A673 (cell line): ENCODE data around the gene CDH4. TPM values are rescaled to one million over a fixed set of nuclear protein-coding genes. Genes with fewer than 3 reads are reported as not detected.

Source experiments
- BruUV-seq: library from RNA; stranded (reverse); fragments of 400-500 nt; replicated peaks from 2 replicates; lab custom pipeline; 2021; lab: Mats Ljungman, UMichigan
- CTCF ChIA-PET: fragments of 300-600 bp; sonication (Branson Sonifier 250); formaldehyde crosslinking; loops from one replicate; lab custom pipeline; 2022; ENCODE audit warnings: antibody characterized with exemption; lab: Charles Lee
- POLR2A ChIA-PET: fragments of 300-600 bp; sonication (Branson Sonifier 250); formaldehyde crosslinking; loops from one replicate; lab custom pipeline; 2022; ENCODE audit warnings: antibody characterized with exemption; ENCODE audit not compliant: low non-redundant PET; lab: Charles Lee
- DNase-seq: peaks from one replicate; pipeline ENCODE4 v3.0.0-alpha.2; 2015; ENCODE audit warnings: low spot score
- H3K27ac ChIP-seq: fragments of 200-600 bp; sonication (generic); 2 replicates; pipeline ENCODE4 v1.5.1; 2016; ENCODE audit warnings: mixed run types, low read depth, mild to moderate bottlenecking, mixed read lengths, antibody characterized with exemption, low read length; ENCODE audit not compliant: poor library complexity, severe bottlenecking
- H3K27me3 ChIP-seq: fragments of 200-600 bp; sonication (generic); replicated peaks from 2 replicates; pipeline ENCODE4 v1.6.1; 2017; ENCODE audit warnings: mixed run types, low read depth, mild to moderate bottlenecking, mixed read lengths, antibody characterized with exemption, low read length; ENCODE audit not compliant: insufficient read depth, poor library complexity
- H3K36me3 ChIP-seq: fragments of 200-600 bp; sonication (generic); 2 replicates; pipeline ENCODE4 v1.6.1; 2016; ENCODE audit warnings: mixed run types, mild to moderate bottlenecking, mixed read lengths, antibody characterized with exemption, low read length; ENCODE audit not compliant: insufficient read depth, poor library complexity, severe bottlenecking
- H3K4me1 ChIP-seq: fragments of 200-600 bp; sonication (generic); 2 replicates; pipeline ENCODE4 v1.6.1; 2017; ENCODE audit warnings: mixed run types, mild to moderate bottlenecking, mixed read lengths, antibody characterized with exemption, low read length; ENCODE audit not compliant: insufficient read depth, poor library complexity, severe bottlenecking
- H3K4me3 ChIP-seq: fragments of 200-600 bp; sonication (generic); 2 replicates; pipeline ENCODE4 v1.5.1; 2016; ENCODE audit warnings: low read depth, mixed run types, mild to moderate bottlenecking, mixed read lengths, low read length; ENCODE audit not compliant: poor library complexity, severe bottlenecking
- H3K9me3 ChIP-seq: fragments of 200-600 bp; sonication (generic); 2 replicates; pipeline ENCODE4 v1.6.1; 2016; ENCODE audit warnings: mixed run types, low read depth, mild to moderate bottlenecking, mixed read lengths, antibody characterized with exemption, low read length; ENCODE audit not compliant: poor library complexity, severe bottlenecking
- EZH2 ChIP-seq: fragments of 200-600 bp; sonication (generic); IDR thresholded peaks from 2 replicates; pipeline ENCODE4 v1.6.1; 2017; ENCODE audit warnings: borderline replicate concordance, low read depth, mild to moderate bottlenecking, mixed read lengths, antibody characterized with exemption, low read length; ENCODE audit not compliant: poor library complexity, severe bottlenecking
- intact Hi-C: fragments of 100-400 bp; cut with micrococcal nuclease; formaldehyde crosslinking; loops from one replicate; pipeline ENCODE4 v1.10.0; 2022; ENCODE audit not compliant: unreplicated experiment
- total RNA-seq: library from RNA; stranded (reverse); gene quantifications from 2 replicates; pipeline ENCODE4 v1.2.3, GENCODE V29; 2021
- TF ChIP-seq, protein P1 (sequence below): fragments of 300-800, 200-600 bp; sonication (generic); conservative IDR thresholded peaks from 2 replicates; pipeline ENCODE4 v1.5.1; 2017; ENCODE audit warnings: low read depth, mild to moderate bottlenecking, antibody characterized with exemption, low read length, moderate library complexity, mixed read lengths

CDH4 gene
- total RNA-seq, 1 experiment from 2014 or later: 8.3 TPM

DNA sequence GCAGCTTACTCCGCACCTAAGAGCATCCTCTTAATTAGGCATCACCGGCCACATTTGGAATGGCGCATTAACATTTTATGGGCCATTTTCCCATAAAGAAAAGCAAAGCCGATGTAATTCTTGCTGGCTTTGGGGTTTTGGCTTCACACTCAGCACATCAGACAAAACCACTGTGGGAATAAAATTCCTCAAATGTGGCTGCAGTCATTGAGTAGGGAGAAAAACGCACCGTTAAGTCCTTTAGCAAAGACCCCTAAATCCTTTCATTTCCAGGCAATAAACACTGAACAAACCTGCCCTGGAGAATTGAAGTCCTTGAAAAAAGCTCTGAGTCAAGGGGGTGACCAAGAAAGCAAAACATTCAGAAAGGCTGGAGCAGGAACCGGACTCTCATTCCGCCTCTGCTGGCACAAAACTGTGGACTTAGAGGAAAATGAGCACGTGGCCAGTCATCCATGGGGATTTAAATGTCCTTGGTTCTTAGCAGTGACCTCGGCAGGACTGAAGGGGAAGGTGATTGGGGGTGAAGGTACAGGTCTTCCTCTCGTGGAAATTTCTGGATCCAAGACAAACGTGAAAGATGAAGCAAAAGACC lies 102.9 kb downstream of the CDH4 start:
- no peak overlapping the region for H3K27ac ChIP-seq
- TF ChIP-seq EZH2: no peak
- TF ChIP-seq, protein P1, sequence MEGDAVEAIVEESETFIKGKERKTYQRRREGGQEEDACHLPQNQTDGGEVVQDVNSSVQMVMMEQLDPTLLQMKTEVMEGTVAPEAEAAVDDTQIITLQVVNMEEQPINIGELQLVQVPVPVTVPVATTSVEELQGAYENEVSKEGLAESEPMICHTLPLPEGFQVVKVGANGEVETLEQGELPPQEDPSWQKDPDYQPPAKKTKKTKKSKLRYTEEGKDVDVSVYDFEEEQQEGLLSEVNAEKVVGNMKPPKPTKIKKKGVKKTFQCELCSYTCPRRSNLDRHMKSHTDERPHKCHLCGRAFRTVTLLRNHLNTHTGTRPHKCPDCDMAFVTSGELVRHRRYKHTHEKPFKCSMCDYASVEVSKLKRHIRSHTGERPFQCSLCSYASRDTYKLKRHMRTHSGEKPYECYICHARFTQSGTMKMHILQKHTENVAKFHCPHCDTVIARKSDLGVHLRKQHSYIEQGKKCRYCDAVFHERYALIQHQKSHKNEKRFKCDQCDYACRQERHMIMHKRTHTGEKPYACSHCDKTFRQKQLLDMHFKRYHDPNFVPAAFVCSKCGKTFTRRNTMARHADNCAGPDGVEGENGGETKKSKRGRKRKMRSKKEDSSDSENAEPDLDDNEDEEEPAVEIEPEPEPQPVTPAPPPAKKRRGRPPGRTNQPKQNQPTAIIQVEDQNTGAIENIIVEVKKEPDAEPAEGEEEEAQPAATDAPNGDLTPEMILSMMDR: no peak
- no peaks in the 10 kb centered on the region for H3K9me3 ChIP-seq
- H3K36me3 ChIP-seq: no peaks in the 10 kb centered on the region
- CTCF ChIA-PET: no interaction called here
- DNase-seq: no peak
- no peak overlapping the region for H3K4me3 ChIP-seq
- POLR2A ChIA-PET: no interaction called here
- H3K27me3 ChIP-seq: peaks cover 65% of the 10 kb centered on the region
- no TSS peak for BruUV-seq
- no peaks in the 10 kb centered on the region for H3K4me1 ChIP-seq
- intact Hi-C loops: no loop called here

DNA sequence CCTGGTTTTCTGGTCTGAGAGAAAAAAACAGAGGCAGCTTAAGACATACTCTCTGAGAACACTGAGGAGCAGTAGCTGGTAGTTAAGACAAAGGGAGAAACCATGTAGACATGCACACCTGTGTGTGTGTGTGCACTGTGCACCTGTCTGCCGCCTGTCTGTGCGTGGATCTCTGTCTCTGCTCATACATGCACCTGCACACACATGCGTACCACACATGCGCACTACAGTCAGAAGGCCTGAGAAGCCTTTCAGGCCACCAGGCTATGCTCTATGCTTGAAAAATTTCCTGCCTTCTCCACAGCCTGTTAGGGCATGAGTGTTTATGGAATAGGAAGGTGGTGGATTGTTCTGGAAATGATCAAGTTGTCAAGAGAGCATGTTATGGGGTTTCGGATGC lies 103.5 kb downstream of the CDH4 start:
- Histone ChIP-seq H3K27ac (no peak overlapping the region), H3K36me3 (no peaks in the 10 kb centered on the region), H3K9me3 (no peaks in the 10 kb centered on the region), H3K27me3 (peaks cover 70% of the 10 kb centered on the region), H3K4me1 (no peaks in the 10 kb centered on the region), H3K4me3 (no peak overlapping the region)
- TF ChIP-seq EZH2: no peak
- TF ChIP-seq, protein P1: no peak
- intact Hi-C loops: no loop called here
- POLR2A ChIA-PET: no interaction called here
- DNase-seq: no peak
- CTCF ChIA-PET: no interaction called here
- BruUV-seq: no TSS peak

DNA sequence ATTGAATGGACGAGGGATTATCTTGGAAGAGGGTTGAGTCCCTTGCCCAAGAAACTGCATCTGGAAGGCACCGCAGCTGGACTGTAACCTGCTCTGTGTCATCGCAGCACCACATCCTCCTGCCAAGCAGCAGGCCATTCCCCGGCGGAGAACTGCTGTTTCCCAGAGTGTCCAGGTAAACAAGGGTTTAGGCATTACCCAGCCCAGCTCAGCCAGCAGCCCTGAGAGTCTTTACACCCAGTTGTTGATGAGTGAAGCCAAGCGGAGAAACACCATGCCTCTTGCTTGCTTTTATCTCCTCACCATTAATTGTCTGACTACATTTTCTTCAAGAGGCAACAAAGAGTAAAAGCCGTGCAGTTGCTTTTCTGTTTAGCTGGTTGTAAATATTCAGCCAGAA lies 104.1 kb downstream of the CDH4 start:
- ChIA-PET CTCF (no interaction called here), POLR2A (no interaction called here)
- TF ChIP-seq EZH2: no peak
- TF ChIP-seq, protein P1: no peak
- Histone ChIP-seq H3K27me3 (peaks cover 70% of the 10 kb centered on the region), H3K4me1 (no peaks in the 10 kb centered on the region), H3K9me3 (no peaks in the 10 kb centered on the region), H3K27ac (no peak overlapping the region), H3K4me3 (no peak overlapping the region), H3K36me3 (no peaks in the 10 kb centered on the region)
- no TSS peak for BruUV-seq
- no peak for DNase-seq
- intact Hi-C loops: no loop called here
